Brain pericyte (primary cell): ENCODE results near the gene BRD7.

Experiments
- DNase-seq: peaks from one replicate; pipeline ENCODE4 v3.0.0-alpha.2; 2012; ENCODE audit warnings: low read depth, low spot score

Gene BRD7

DNA sequence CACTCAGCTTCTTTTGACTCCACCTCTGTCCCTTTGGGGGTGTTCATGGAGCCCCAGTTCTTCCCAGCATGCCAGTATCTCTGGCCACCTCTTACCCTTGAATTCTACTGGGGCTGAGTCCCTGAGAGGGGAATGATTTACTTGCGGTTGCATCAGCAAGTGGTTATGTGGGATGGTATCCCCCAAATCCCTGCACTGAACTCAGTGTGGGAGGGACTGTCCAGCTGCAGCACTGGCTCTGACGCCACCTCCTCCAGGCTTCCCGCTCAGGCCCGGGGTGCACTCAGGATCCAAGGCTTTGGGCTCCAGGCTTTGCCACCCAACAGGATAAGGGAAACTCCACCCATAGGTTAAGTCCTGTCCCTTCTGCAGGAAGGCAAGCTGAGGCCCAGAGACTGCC is 21.1 kb upstream of the BRD7 start:
- DNase-seq: no peak

GRCh38 chr16:50388496-50388895 is 19.7 kb upstream of the BRD7 start:
- no peak for DNase-seq

DNA sequence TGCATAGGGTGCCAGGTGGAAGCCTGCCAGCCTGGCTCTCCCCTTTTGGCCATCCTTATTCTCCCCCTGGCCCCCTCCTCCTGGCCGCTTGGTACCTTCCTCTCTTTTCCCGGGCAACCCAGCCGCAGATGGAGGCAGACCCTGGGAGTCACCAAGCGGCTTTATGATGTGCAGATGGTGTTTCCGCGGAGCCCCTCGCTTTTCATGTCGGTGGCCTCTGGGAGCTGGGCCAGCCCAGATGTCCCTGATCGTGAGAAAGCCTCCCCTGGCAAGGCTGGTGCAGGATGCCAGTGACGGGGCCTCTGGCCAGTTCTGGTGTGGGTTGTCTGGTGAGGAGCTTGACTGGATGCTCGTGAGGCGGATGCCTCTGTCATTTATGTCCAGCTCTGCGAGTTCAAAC is 18.0 kb upstream of the BRD7 start:
- no peak for DNase-seq

DNA sequence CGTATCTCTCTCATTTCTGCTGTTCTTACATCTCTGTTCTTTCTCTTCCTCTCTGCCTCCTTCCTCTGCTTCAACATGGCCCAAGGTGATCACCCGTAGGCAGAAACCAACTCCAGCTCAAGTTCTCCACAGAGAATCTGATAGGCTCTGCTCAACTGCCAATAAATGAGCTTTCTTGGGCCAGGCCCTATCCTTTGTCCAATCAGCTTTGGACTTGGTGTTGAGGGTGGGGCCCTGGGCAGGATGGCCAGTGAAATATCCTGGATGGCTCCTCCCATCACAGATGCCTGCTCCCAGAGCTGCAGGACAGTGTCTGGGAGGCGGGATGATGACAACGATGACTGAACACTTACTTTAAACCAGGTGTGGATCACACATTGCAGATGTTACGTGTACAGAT is 17.4 kb upstream of the BRD7 start:
- no peak for DNase-seq

- DNase-seq: no peak
Observed at GRCh38 chr16:50384500-50385135, 15.8 kb upstream of the BRD7 start.

GRCh38 chr16:50381679-50382440 is 13.1 kb upstream of the BRD7 start:
- DNase-seq: no peak

- no peak for DNase-seq
Observed at GRCh38 chr16:50378417-50378816, 9.6 kb upstream of the BRD7 start.

- no peak for DNase-seq
Observed at GRCh38 chr16:50377001-50377400, 8.2 kb upstream of the BRD7 start.

- no peak for DNase-seq
Observed at GRCh38 chr16:50373780-50374179, 5.0 kb upstream of the BRD7 start.

DNA sequence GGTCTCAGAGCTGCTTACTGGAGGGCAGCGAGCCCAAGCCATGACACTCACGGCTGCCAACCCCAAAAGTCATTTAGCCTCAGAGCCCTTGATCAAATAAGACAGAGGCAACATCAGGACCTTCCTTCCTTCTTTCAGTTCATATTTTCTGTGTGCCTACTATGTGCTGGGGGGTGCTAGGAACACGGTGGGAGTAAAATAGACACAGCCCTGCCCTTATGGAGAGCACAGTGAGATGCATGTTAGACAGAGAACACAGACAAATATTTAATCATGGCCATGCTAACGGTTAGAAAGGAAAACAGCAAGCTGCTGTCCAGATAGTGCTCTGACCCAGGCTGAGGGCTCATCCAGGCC is 4.5 kb upstream of the BRD7 start:
- no peak for DNase-seq

- DNase-seq: no peak
Observed at GRCh38 chr16:50372611-50373344, 4.0 kb upstream of the BRD7 start.

GRCh38 chr16:50371936-50372595 is 3.3 kb upstream of the BRD7 start:
- no peak for DNase-seq

DNA sequence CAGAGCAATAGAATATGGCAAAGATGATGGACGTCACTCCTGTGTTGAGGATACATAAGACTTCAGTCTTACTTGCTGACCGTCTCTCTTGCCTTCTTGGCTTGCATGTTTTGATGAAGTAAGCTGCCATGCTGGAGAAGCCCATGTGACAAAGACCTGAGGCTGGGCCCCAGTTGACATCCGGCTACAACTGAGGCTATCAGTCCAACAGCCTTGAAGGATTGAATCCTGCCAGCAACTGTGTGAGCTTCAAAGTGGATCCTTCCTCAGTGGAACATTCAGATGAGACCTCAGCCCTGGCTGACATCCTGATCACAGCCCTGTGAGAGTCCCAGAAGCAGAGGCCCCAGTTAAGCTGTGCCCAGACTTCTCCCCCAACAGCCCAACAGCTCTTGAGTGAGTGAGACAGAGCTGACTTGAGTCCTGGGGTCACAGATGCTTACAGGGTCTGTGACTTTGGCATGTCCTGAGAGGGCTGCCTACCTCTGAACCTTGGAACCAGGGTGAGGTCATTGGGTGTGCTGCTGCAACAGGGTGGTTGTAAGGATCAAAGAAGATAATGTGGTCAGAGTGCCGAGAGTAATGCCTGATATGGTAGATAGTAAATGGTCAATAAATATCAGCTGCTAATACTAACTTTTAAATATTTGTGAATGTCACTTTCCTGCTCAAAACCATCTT is 2.4 kb upstream of the BRD7 start:
- no peak for DNase-seq

GRCh38 chr16:50369133-50369804 is 481 bp upstream of the BRD7 start:
- DNase-seq: no peak

- DNase-seq: no peak
Observed at GRCh38 chr16:50367777-50368409, 895 bp downstream of the BRD7 start.

- DNase-seq: no peak
Observed at GRCh38 chr16:50365791-50366575, 2.8 kb downstream of the BRD7 start.

- DNase-seq: no peak
Observed at GRCh38 chr16:50363656-50364055, 5.1 kb downstream of the BRD7 start.

- DNase-seq: no peak
Observed at GRCh38 chr16:50360779-50361178, 8.0 kb downstream of the BRD7 start.

DNA sequence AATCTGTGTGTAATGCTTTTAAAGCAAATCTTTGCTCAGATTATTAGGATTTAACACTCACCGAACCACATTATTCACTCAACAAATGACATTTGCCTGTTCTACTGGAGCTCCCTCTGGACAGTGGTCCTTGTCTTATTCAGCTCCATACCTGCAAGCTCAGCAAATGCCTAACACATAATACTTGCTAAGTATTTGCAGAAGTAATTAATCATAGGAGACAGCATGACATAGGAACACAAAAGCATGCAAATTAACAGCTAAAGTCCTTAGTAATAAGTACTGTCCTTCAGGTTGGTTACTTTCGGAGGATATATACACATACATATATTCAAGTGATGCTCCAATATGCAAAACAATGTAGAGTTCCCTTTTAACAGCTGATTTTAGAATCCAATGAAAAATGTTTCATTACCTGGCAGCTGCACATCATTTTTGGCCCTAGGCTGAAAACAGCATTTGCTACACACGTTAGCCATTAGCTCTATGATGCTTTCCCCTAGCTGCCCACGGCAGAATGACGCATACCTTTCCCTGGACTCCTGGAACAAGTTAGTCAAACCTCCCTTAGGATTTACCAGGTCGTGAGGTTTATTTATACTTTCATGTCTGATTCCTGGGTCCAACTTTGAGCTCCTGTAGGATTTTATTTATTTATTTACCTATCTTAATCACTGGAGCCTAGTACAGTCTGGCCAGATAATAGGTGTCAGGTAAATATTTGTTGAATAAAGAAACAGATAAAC is 8.6 kb downstream of the BRD7 start:
- DNase-seq: no peak
